Pancreas (tissue), 10 donors: ENCODE measurements around the gene CCDC92. TPM values are rescaled to one million over a fixed set of nuclear protein-coding genes. Genes with fewer than 3 reads are reported as not detected.

Experiments used
- ATAC-seq, 4 donors: fragments of 200-7000 bp; cut with Tn5 transposase; one replicate each; pipeline versions ENCODE4 v1.8.0 to v1.9.1; 2020; ENCODE audit warnings: mild to moderate bottlenecking in 4 of 4, moderate library complexity in 4 of 4
- DNase-seq, 6 donors: peaks; one replicate each; pipeline ENCODE4 v3.0.0-alpha.2; 2020
- FAIRE-seq: peaks from 2 replicates; lab custom pipeline; 2012; peaks lifted over from hg19 to GRCh38; lab: Jason Lieb, UNC
- H3K27ac ChIP-seq, 4 donors: fragments of 200-600 bp; sonication (generic); 1 replicate in 3 of 4; 2 replicates in 1 of 4; pipeline versions ENCODE4 v1.5.0 to v1.8.0; 2020
- H3K27me3 ChIP-seq, 4 donors: fragments of 200-600 bp; one replicate each; pipeline ENCODE4 v1.8.0; 2021
- H3K36me3 ChIP-seq, 3 donors: fragments of 200-600 bp; sonication (generic) in 1 of 3; one replicate each; pipeline versions ENCODE4 v1.5.0 to v1.8.0; 2020 to 2021
- H3K4me1 ChIP-seq, 3 donors: fragments of 200-600 bp; one replicate each; pipeline ENCODE4 v1.8.0; 2021
- H3K4me3 ChIP-seq, 4 donors: fragments of 200-600 bp; sonication (generic) in 2 of 4; one replicate each; pipeline versions ENCODE4 v1.5.0 to v1.8.0; 2020 to 2021
- H3K9me3 ChIP-seq, 4 donors: fragments of 200-600 bp; one replicate each; pipeline ENCODE4 v1.8.0; 2021
- WGBS, 2 donors: extraction: QIAGEN DNeasy Blood & Tissue Kit; methylation state at CpG; one replicate each; pipeline ENCODE4 v1.1.7; 2013; 5-methylcytosine and 5-hydroxymethylcytosine counted together
- intact Hi-C, 3 donors: fragments of 100-400 bp; cut with DNase I; formaldehyde crosslinking; loops; one replicate each; pipeline versions ENCODE4 v1.11.1 to v1.14.2; 2022
- polyA plus RNA-seq, 2 donors: library from polyadenylated mRNA; stranded (reverse); fragments of 200-250 nt; gene quantifications; one replicate each; pipeline ENCODE4 v1.2.3, GENCODE V29; 2013
- total RNA-seq, 6 donors: library from RNA; stranded (reverse); fragmentation: NEBNext Ultra II Directional in 4 of 6; extraction: Animal tissue kit (Norgen Biotek cat#: 25700) in 4 of 6; gene quantifications; one replicate each; pipeline versions ENCODE4 v1.2.1 to v1.2.4, GENCODE V29; 2021 to 2023
- TF ChIP-seq, protein P1 (sequence below), 4 donors: fragments of 200-600 bp; sonication (generic) in 3 of 4; IDR thresholded peaks; one replicate each; pipeline versions ENCODE4 v1.5.0 to v1.8.0; 2021; ENCODE audit warnings: antibody characterized with exemption in 4 of 4
- donor health status: healthy with polysubstance abuse.
- donor health status: DM: no; HTN: no; CAD: no; lungs with moderate emphysema.
- donor health status: DM: no; HTN: no; CAD: no.
- donor health status: control.
- donor health status: control.
- donor health status: Bipolar disorder and iron deficiency.
- donor health status: DM: yes; HTN: yes; CAD: no.
- donor health status: DM: no; HTN: no; CAD: no.
- donor health status: DM: no; HTN: no; CAD: no.
- donor health status: DM: yes; HTN: yes; CAD: no.

The CCDC92 gene
- total and polyA plus RNA-seq, 8 donors: 9.2 to 29.4 (median 12.0) TPM

DNA sequence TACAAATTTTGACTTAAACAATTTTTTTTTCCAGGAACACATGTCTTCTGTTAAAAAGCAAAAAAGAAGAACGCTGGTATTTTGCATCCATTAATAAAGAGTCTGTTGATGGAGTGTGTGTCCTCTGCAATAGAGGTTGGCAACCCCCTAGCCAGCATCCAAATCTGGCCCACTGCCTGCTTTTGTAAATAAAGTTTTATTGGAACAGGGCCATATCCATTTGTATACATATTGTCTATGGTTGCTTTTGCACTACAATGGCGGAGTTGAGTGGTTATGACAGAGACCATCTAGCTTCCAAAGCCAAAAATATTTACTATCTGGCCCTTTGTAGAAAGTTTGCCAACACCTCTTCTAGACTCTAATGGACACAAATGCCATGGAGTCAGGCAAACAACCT is 49.6 kb downstream of the CCDC92 start:
- no peaks in the 10 kb centered on the region for H3K9me3 ChIP-seq
- H3K36me3 ChIP-seq: no peaks in the 10 kb centered on the region
- ATAC-seq (no peak), DNase-seq (no peak), FAIRE-seq (no peak)
- H3K27ac ChIP-seq: no peak overlapping the region
- intact Hi-C loops: no loop called here
- no peak overlapping the region for H3K4me3 ChIP-seq
- H3K27me3 ChIP-seq: no peaks in the 10 kb centered on the region
- TF ChIP-seq, protein P1, sequence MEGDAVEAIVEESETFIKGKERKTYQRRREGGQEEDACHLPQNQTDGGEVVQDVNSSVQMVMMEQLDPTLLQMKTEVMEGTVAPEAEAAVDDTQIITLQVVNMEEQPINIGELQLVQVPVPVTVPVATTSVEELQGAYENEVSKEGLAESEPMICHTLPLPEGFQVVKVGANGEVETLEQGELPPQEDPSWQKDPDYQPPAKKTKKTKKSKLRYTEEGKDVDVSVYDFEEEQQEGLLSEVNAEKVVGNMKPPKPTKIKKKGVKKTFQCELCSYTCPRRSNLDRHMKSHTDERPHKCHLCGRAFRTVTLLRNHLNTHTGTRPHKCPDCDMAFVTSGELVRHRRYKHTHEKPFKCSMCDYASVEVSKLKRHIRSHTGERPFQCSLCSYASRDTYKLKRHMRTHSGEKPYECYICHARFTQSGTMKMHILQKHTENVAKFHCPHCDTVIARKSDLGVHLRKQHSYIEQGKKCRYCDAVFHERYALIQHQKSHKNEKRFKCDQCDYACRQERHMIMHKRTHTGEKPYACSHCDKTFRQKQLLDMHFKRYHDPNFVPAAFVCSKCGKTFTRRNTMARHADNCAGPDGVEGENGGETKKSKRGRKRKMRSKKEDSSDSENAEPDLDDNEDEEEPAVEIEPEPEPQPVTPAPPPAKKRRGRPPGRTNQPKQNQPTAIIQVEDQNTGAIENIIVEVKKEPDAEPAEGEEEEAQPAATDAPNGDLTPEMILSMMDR (IDR thresholded peaks at IDR 0.05): no peak
- no peaks in the 10 kb centered on the region for H3K4me1 ChIP-seq
- WGBS, 2 donors: 82 to 90% methylated on average over 2 of the region's 2 CpGs

DNA sequence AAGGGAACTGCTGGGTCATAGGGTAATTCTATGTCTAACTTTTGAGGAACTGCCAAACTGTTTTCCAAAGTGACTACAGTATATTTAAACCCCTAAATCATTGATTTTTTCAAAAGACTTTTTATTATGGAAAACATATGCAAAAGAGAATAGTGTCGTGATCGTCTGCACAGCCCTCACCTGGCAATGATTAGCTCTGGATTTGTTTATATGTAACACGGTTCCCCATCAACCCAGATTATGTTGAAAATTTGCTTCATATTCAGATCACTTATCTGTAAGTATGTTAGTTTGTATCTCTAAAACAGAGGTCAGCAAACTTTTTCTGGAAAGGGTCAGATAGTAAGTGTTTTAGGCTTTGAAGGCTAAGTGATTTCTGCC is 52.7 kb downstream of the CCDC92 start:
- H3K36me3 ChIP-seq: no peaks in the 10 kb centered on the region
- no peaks in the 10 kb centered on the region for H3K27me3 ChIP-seq
- no peak for ATAC-seq
- H3K27ac ChIP-seq: no peak overlapping the region
- H3K4me1 ChIP-seq: no peaks in the 10 kb centered on the region
- 62 to 67% methylated on average over 3 of the region's 3 CpGs for WGBS, 2 donors
- no peak for DNase-seq
- FAIRE-seq: no peak
- intact Hi-C loops: no loop called here
- H3K4me3 ChIP-seq: no peak overlapping the region
- TF ChIP-seq, protein P1 (IDR thresholded peaks at IDR 0.05): no peak
- no peaks in the 10 kb centered on the region for H3K9me3 ChIP-seq

DNA sequence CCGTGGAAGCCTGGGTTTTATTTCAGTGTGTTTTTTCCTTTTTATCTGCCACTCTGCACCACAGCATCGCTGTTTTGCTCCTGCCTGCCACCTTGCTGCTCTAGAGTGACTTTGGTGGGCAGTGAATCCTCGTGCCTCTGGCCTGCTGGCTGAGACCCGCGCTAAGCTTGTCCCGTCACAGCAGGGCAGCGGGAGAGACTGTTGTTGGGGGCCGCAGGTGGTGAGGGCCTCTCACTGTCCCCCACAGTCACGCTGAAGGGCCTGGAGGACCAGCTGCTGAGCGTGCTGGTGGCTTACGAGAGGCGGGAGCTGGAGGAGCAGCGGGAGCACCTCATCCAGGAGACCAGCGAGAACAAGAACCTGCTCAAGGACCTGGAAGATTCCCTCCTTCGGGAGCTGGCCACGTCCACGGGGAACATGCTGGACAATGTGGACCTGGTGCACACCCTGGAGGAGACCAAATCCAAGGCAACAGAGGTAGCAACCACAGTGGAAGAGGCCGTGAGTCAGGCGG is 55.2 kb downstream of the CCDC92 start:
- TF ChIP-seq, protein P1 (IDR thresholded peaks at IDR 0.05): no peak
- Histone ChIP-seq H3K4me1 (no peaks in the 10 kb centered on the region), H3K9me3 (no peaks in the 10 kb centered on the region), H3K27ac (no peak overlapping the region), H3K27me3 (no peaks in the 10 kb centered on the region), H3K36me3 (no peaks in the 10 kb centered on the region), H3K4me3 (no peak overlapping the region)
- 72 to 82% methylated on average over 19 of the region's 19 CpGs for WGBS, 2 donors
- no peak for ATAC-seq
- DNase-seq: no peak
- intact Hi-C loops: no loop called here
- no peak for FAIRE-seq

DNA sequence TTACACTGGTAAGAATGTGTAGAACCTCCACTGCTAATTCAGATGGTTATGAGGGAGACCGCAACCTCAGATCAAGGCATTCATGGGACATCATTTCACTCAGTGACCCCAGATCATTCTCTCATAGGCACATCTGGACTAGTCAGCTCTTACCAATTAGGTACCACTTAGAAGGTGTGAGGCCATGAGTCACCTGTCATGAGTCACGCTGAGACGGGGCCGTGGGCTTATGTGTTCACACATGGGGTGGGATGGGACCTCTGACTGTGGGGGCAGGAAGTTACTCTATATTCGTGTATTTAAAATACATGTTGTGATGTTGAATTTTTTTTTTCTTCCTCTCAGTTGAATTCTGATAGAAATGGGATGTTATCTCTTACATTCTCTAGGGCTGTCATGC is 55.9 kb downstream of the CCDC92 start:
- H3K4me3 ChIP-seq: no peak overlapping the region
- WGBS, 2 donors: 72 to 76% methylated on average over 5 of the region's 5 CpGs
- H3K27ac ChIP-seq: no peak overlapping the region
- TF ChIP-seq, protein P1 (IDR thresholded peaks at IDR 0.05): no peak
- intact Hi-C loops: no loop called here
- DNase-seq (no peak), ATAC-seq (no peak), FAIRE-seq (no peak)
- no peaks in the 10 kb centered on the region for H3K9me3 ChIP-seq
- no peaks in the 10 kb centered on the region for H3K4me1 ChIP-seq
- H3K36me3 ChIP-seq: no peaks in the 10 kb centered on the region
- no peaks in the 10 kb centered on the region for H3K27me3 ChIP-seq

DNA sequence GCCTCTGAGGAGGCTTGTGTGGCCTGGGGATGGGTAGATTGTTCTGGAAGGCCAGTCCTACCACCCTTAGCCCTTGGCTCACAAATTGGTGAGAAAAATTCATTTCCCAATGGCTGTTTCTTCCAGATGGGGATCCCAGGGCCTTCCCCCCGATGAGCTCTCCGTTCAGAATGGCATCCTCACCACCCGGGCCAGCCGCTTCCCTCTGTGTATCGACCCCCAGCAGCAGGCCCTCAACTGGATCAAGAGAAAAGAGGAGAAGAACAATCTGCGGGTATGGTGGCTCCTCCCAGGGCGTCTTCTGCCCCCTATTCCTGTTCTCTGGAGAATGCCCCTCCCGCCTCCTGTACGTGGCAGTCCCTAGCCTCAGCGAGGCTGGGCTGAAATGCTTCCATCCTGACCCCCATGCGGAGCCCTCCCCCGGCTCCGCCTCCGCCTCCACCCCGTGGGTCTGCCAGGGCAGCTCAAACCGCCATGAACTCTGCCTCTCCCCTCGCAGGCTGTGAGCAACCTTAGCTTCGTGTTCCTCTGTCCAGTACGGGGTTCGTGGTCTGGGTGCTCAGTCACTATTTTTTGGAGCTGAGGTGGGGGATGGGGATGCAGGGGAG is 57.8 kb downstream of the CCDC92 start:
- ATAC-seq (no peak), DNase-seq (no peak), FAIRE-seq (no peak)
- Histone ChIP-seq H3K9me3 (no peaks in the 10 kb centered on the region), H3K4me3 (no peak overlapping the region), H3K27ac (no peak overlapping the region), H3K27me3 (no peaks in the 10 kb centered on the region), H3K36me3 (no peaks in the 10 kb centered on the region), H3K4me1 (no peaks in the 10 kb centered on the region)
- 56 to 61% methylated on average over 19 to 20 of the region's 20 CpGs for WGBS, 2 donors
- TF ChIP-seq, protein P1 (IDR thresholded peaks at IDR 0.05): no peak
- intact Hi-C loops: no loop called here
